Measurements from ENCODE around the gene SWAP70. TPM values are rescaled to one million over a fixed set of nuclear protein-coding genes. Genes with fewer than 3 reads are reported as not detected.

Gene SWAP70
- total and polyA plus RNA-seq, 9 of the 15 experiments (the other 6 are each of a cell fraction or from before 2014, with no cell fraction given), result 1.7 to 4.9 (median 3.9) TPM

GRCh38 chr11:9657531-9657930 lies 6.3 kb upstream of the SWAP70 start (continued):
- TF ChIP-seq HMG20A (CRISPR knock-in tag; conservative IDR thresholded peaks at IDR 0.05), result no peak
- TF ChIP-seq RBM39 (optimal IDR thresholded peaks at IDR 0.05; ENCODE audit: low read depth, low read length), result no peak
- TF ChIP-seq RFX1 (IDR thresholded peaks at IDR 0.05), result no peak
- TF ChIP-seq SNAPC5 (CRISPR knock-in tag; IDR thresholded peaks at IDR 0.05), result no peak
- no peak for TF ChIP-seq ZNF121 (CRISPR knock-in tag; conservative IDR thresholded peaks at IDR 0.05)
- no peak for TF ChIP-seq NFE2 (IDR thresholded peaks at IDR 0.05; ENCODE audit: low read depth)
- TF ChIP-seq ZBTB26 (CRISPR knock-in tag; IDR thresholded peaks at IDR 0.05), result no peak
- TF ChIP-seq TOE1 (IDR thresholded peaks at IDR 0.05; ENCODE audit: borderline replicate concordance), result no peak
- no peak for TF ChIP-seq TOE1 (CRISPR knock-in tag; IDR thresholded peaks at IDR 0.05; ENCODE audit: borderline replicate concordance, low read depth)
- no peak for TF ChIP-seq ZNF707 (CRISPR knock-in tag; conservative IDR thresholded peaks at IDR 0.05)
- TF ChIP-seq ZNF133 (CRISPR knock-in tag; IDR thresholded peaks at IDR 0.05), result no peak
- TF ChIP-seq ESRRB (CRISPR knock-in tag; IDR thresholded peaks at IDR 0.05; ENCODE audit: borderline replicate concordance), result no peak
- TF ChIP-seq HDGF (IDR thresholded peaks at IDR 0.05), result no peak

Data from K562 (cell line).